Glutamatergic neuron (in vitro differentiated cells): ENCODE data around the gene USH2A. TPM values are rescaled to one million over a fixed set of nuclear protein-coding genes. Genes with fewer than 3 reads are reported as not detected.

ENCODE experiments used
- DNase-seq: peaks from one replicate; pipeline ENCODE4 v3.0.0; 2022
- H3K27ac Mint-ChIP-seq: one replicate; pipeline ENCODE4 v1.8.0; 2020; ENCODE audit warnings: mild to moderate bottlenecking, mixed read lengths, inconsistent platforms; ENCODE audit not compliant: unreplicated experiment
- H3K27me3 Mint-ChIP-seq: one replicate; pipeline ENCODE4 v1.8.0; 2020; ENCODE audit warnings: mild to moderate bottlenecking, moderate library complexity, mixed read lengths, inconsistent platforms; ENCODE audit not compliant: unreplicated experiment
- H3K36me3 Mint-ChIP-seq: one replicate; pipeline ENCODE4 v1.8.0; 2020; ENCODE audit warnings: mild to moderate bottlenecking, mixed read lengths, inconsistent platforms; ENCODE audit not compliant: unreplicated experiment
- H3K4me1 Mint-ChIP-seq: one replicate; pipeline ENCODE4 v1.8.0; 2020; ENCODE audit warnings: mild to moderate bottlenecking, low read depth, mixed read lengths, inconsistent platforms; ENCODE audit not compliant: unreplicated experiment
- H3K4me3 Mint-ChIP-seq: one replicate; pipeline ENCODE4 v1.8.0; 2020; ENCODE audit warnings: mild to moderate bottlenecking, mixed read lengths, inconsistent platforms; ENCODE audit not compliant: unreplicated experiment
- H3K9me3 Mint-ChIP-seq: one replicate; pipeline ENCODE4 v1.8.0; 2020; ENCODE audit warnings: mild to moderate bottlenecking, moderate library complexity, mixed read lengths, inconsistent platforms; ENCODE audit not compliant: unreplicated experiment
- total RNA-seq: library from RNA; stranded (reverse); fragmentation: NEBNext Ultra II Directional; extraction: Animal tissue kit (Norgen Biotek cat#: 25700); gene quantifications from one replicate; pipeline ENCODE4 v1.2.1, GENCODE V29; 2021; ENCODE audit not compliant: unreplicated experiment
- TF ChIP-seq, protein P1 (sequence below): fragments of 200-600 bp; sonication (generic); IDR thresholded peaks from one replicate; pipeline ENCODE4 v1.5.0; 2021; ENCODE audit not compliant: partially characterized antibody, unreplicated experiment

USH2A gene
- total RNA-seq, 1 donor from 2014 or later: not detected

DNA sequence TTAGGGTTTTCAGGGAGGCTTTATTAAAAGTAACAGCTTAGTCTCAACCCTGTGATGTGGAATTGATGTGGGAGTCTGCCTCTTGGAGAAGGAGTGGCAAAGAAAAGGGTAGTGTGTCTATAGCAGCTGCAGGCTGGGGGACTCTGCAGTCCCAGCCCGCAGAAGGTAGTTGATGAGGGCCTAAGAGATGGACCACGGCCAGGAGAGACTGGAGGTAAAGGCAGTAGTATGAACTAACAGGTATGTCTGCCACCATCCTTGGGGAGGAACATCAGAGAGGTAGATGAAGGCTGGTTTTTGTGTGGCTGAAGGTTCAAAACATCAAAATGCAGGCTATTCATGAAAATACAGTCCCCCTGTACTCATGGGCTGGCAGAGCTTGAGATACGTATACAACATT lies 744.0 kb downstream of the USH2A start:
- TF ChIP-seq, protein P1, sequence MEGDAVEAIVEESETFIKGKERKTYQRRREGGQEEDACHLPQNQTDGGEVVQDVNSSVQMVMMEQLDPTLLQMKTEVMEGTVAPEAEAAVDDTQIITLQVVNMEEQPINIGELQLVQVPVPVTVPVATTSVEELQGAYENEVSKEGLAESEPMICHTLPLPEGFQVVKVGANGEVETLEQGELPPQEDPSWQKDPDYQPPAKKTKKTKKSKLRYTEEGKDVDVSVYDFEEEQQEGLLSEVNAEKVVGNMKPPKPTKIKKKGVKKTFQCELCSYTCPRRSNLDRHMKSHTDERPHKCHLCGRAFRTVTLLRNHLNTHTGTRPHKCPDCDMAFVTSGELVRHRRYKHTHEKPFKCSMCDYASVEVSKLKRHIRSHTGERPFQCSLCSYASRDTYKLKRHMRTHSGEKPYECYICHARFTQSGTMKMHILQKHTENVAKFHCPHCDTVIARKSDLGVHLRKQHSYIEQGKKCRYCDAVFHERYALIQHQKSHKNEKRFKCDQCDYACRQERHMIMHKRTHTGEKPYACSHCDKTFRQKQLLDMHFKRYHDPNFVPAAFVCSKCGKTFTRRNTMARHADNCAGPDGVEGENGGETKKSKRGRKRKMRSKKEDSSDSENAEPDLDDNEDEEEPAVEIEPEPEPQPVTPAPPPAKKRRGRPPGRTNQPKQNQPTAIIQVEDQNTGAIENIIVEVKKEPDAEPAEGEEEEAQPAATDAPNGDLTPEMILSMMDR: no peak
- Mint-ChIP-seq H3K4me3 (no peak overlapping the region), H3K36me3 (no peaks in the 10 kb centered on the region), H3K9me3 (no peaks in the 10 kb centered on the region), H3K4me1 (no peaks in the 10 kb centered on the region), H3K27me3 (no peaks in the 10 kb centered on the region), H3K27ac (no peak overlapping the region)
- no peak for DNase-seq

GRCh38 chr1:215677112-215677511 lies 746.1 kb downstream of the USH2A start:
- no peak overlapping the region for H3K27ac Mint-ChIP-seq
- no peak for DNase-seq
- H3K27me3 Mint-ChIP-seq: no peaks in the 10 kb centered on the region
- TF ChIP-seq, protein P1: no peak
- no peak overlapping the region for H3K4me3 Mint-ChIP-seq
- H3K4me1 Mint-ChIP-seq: no peaks in the 10 kb centered on the region
- H3K36me3 Mint-ChIP-seq: no peaks in the 10 kb centered on the region
- no peaks in the 10 kb centered on the region for H3K9me3 Mint-ChIP-seq

DNA sequence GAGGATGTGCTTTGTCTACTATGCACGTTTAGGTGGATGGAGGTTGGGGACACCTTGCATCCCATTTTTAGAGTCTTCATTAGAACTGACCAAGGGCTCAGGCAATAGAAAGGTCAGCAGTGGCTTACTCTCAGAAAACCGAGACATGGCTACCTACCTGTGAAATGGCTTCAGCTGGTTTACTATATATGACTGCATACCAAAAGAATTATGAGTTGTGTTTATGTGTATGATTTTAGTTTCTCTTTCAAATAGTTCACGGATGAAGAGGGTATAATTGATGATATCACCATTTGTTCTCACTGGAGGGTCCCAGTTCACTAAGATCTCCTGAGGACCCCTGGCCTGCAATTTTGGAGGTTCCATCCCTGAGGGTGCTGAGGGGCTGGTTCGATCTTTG lies 749.3 kb downstream of the USH2A start:
- no peaks in the 10 kb centered on the region for H3K9me3 Mint-ChIP-seq
- H3K36me3 Mint-ChIP-seq: no peaks in the 10 kb centered on the region
- TF ChIP-seq, protein P1: no peak
- H3K4me1 Mint-ChIP-seq: peaks cover 1% of the 10 kb centered on the region
- H3K27me3 Mint-ChIP-seq: no peaks in the 10 kb centered on the region
- no peak overlapping the region for H3K4me3 Mint-ChIP-seq
- no peak overlapping the region for H3K27ac Mint-ChIP-seq
- no peak for DNase-seq

DNA sequence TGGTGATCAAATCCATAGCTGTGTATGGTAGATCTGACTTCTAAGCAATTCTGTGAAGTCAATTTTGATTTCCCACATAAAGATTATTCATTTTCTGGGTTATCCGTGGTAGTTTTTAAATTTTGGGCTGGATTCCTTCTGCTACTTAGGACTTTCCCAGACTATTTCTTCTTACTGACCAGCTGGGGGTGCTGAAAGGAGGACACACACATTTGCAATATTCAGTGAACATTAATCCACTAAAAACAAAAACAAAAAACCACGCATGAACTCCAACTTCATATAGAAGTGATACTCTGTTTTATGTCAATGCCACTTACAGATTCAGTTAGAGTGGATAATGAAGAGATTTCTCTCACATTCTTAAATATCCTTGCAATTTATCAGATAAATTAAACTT lies 750.8 kb downstream of the USH2A start:
- H3K9me3 Mint-ChIP-seq: no peaks in the 10 kb centered on the region
- H3K4me3 Mint-ChIP-seq: no peak overlapping the region

DNA sequence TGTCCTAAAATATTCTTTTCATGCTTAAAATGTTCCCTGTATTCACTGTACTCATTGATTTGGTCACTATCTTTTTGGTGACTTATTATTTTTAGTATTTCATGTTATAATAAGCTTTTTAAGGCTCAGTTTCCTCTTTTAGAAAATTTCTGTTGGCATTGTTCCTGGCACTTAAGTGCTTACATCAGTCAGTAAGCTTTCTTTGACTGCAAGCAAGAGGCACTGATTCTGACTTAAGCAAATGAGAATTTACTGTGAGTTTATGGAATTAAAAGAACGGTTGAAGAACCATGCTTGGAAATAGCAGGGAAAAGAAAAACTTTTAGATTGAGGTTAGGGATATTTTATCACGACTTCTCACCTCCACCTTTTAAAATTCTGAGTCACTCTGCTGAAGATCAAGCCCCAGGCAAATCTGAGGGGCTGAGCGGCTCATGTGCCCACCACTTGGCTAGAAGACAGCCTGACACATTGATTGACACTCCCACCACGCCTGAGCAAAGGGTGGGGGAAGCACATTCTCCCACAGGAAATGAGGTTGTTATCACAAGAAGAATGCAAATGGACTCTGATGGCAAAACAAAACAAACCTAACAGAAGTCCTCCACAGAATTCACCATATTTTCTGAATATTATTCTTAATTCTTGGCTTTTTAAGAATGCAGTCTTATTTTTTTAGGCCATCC lies 753.3 kb downstream of the USH2A start:
- H3K27ac Mint-ChIP-seq: no peak overlapping the region
- TF ChIP-seq, protein P1: no peak
- no peak overlapping the region for H3K4me3 Mint-ChIP-seq
- H3K27me3 Mint-ChIP-seq: no peaks in the 10 kb centered on the region
- H3K36me3 Mint-ChIP-seq: no peaks in the 10 kb centered on the region
- no peaks in the 10 kb centered on the region for H3K9me3 Mint-ChIP-seq
- DNase-seq: no peak
- H3K4me1 Mint-ChIP-seq: peaks cover 1% of the 10 kb centered on the region

More for the DNA sequence above, 750.8 kb downstream of the USH2A start:
- H3K27me3 Mint-ChIP-seq: no peaks in the 10 kb centered on the region
- no peaks in the 10 kb centered on the region for H3K36me3 Mint-ChIP-seq
- H3K27ac Mint-ChIP-seq: no peak overlapping the region
- H3K4me1 Mint-ChIP-seq: peaks cover 1% of the 10 kb centered on the region
- TF ChIP-seq, protein P1: no peak
- no peak for DNase-seq
